NCI-H1930 (cell line): ENCODE data around the gene DNAJC19.

Experiments
- DNase-seq, 2 experiments: peaks; one replicate each; lab custom pipeline; 2025; lab: John Stamatoyannopoulos, UW

DNAJC19 gene

GRCh38 chr3:180961087-180961486 is 28.4 kb downstream of the DNAJC19 start:
- DNase-seq, result no peak

GRCh38 chr3:180959691-180960090 is 29.8 kb downstream of the DNAJC19 start:
- DNase-seq, result no peak

- DNase-seq, result no peak
Measured at GRCh38 chr3:180947761-180948390, 41.7 kb downstream of the DNAJC19 start.

- DNase-seq, result no peak
Measured at GRCh38 chr3:180940826-180941225, 48.7 kb downstream of the DNAJC19 start.

GRCh38 chr3:180934638-180935037 is 54.9 kb downstream of the DNAJC19 start:
- DNase-seq, result no peak
